ENCODE data around the gene CAPN5.

Gene CAPN5

DNA sequence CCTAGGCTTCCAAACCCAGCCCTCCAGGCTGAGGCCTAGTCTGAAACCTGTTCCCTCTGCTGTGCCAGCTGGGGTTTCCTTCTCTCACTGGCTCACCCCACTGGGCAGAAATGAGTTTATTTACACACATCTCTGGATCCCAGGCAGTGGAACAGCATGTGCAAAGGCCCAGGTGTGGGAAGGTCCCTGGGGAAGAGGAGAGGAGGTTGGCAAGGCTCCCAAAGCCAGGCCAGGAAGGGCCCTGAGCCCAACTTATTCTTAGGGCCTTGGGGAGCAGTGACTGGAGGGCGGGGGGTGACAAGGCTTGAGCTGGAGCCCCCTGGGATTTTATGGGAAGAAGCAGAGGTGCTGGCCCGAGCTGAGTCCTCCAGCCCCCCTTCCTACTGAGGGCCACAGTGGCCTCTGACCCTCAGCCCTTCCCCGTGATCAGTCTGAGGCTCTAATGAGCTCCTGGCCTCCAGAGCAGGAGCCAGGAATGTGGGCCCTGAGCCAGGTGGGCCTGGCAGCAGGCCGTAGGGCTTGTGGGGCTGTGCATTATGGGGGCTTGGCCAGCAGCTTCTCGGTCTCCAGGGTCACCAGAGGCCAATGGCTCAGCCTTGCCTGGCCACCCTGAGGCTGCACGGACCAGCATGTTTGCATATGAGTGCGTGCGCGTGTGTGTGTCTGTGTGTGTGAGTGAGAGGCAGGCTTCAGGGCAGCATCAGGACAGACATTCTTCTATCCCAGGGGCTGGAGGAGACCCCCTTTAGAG lies 64.2 kb downstream of the CAPN5 start:
- no peak for DNase-seq (ENCODE audit: extremely low read depth, insufficient read length)
- TF ChIP-seq CTCF (IDR thresholded peaks at IDR 0.05; ENCODE audit: insufficient read depth, low read length, poor library complexity, severe bottlenecking), result no peak
- no peak overlapping the region for H3K4me3 ChIP-seq (replicated peaks; ENCODE audit: low read depth, low read length)
- peaks cover 1% of the 10 kb centered on the region for H3K27me3 ChIP-seq (replicated peaks; ENCODE audit: control insufficient read depth, insufficient read depth, low read length)
- no peaks in the 10 kb centered on the region for H3K36me3 ChIP-seq (ENCODE audit: control insufficient read depth, insufficient read depth, low read length)

DNA sequence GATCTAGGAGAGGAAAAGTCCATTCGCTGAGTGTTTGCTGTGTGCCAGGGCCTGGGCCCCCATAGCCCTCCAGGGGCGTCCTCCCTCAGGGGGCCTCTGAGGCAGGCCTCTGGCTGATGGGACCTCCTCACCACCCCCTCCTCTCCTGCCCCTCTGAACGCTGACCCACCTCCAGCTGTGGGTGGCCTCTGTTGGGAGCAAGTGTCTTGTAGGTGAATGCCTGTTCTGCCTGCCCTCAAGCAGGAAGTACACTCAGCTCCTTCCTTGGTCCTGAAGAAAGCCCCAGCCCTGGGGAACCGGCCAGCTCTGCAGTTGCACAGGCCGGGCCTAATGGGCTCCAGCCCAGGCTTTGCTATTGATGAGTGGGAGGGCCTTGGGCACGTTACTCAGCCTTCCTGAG lies 64.8 kb downstream of the CAPN5 start:
- no peak for DNase-seq (ENCODE audit: extremely low read depth, insufficient read length)
- no peak for TF ChIP-seq CTCF (IDR thresholded peaks at IDR 0.05; ENCODE audit: insufficient read depth, low read length, poor library complexity, severe bottlenecking)
- H3K27me3 ChIP-seq (replicated peaks; ENCODE audit: control insufficient read depth, insufficient read depth, low read length), result peaks cover 1% of the 10 kb centered on the region
- H3K4me3 ChIP-seq (replicated peaks; ENCODE audit: low read depth, low read length), result no peak overlapping the region
- no peaks in the 10 kb centered on the region for H3K36me3 ChIP-seq (ENCODE audit: control insufficient read depth, insufficient read depth, low read length)

- Histone ChIP-seq H3K36me3 (ENCODE audit: control insufficient read depth, insufficient read depth, low read length) (no peaks in the 10 kb centered on the region), H3K27me3 (replicated peaks; ENCODE audit: control insufficient read depth, insufficient read depth, low read length) (no peaks in the 10 kb centered on the region; the same call in 1 of the 2 replicates), H3K4me3 (replicated peaks; ENCODE audit: low read depth, low read length) (no peak overlapping the region)
- DNase-seq (ENCODE audit: extremely low read depth, insufficient read length), result no peak
- no peak for TF ChIP-seq CTCF (IDR thresholded peaks at IDR 0.05; ENCODE audit: insufficient read depth, low read length, poor library complexity, severe bottlenecking)
Measured at GRCh38 chr11:77135069-77135468, 68.3 kb downstream of the CAPN5 start.

DNA sequence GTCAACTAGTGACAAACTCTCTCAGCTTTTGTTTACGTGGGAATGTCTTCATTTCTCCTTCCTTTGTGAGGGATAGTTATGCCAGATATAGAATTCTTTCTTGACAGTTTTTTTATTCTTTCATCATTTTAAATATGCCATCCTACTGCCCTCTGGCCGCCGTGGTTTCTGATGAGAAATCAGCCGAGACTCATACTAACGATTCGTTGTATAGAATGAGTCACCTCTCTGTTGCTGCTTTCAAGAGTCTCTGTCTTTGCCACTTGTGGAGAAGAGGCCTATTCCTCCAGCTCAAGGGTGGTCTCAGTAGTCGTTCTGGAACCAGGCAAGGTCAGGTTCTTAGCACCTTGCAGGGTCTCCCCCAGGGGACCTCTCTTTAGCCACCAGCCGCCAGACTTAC lies 69.3 kb downstream of the CAPN5 start:
- TF ChIP-seq CTCF (IDR thresholded peaks at IDR 0.05; ENCODE audit: insufficient read depth, low read length, poor library complexity, severe bottlenecking), result no peak
- H3K36me3 ChIP-seq (ENCODE audit: control insufficient read depth, insufficient read depth, low read length), result no peaks in the 10 kb centered on the region
- H3K27me3 ChIP-seq (replicated peaks; ENCODE audit: control insufficient read depth, insufficient read depth, low read length), result no peaks in the 10 kb centered on the region; the same call in 1 of the 2 replicates
- DNase-seq (ENCODE audit: extremely low read depth, insufficient read length), result no peak
- no peak overlapping the region for H3K4me3 ChIP-seq (replicated peaks; ENCODE audit: low read depth, low read length)

DNA sequence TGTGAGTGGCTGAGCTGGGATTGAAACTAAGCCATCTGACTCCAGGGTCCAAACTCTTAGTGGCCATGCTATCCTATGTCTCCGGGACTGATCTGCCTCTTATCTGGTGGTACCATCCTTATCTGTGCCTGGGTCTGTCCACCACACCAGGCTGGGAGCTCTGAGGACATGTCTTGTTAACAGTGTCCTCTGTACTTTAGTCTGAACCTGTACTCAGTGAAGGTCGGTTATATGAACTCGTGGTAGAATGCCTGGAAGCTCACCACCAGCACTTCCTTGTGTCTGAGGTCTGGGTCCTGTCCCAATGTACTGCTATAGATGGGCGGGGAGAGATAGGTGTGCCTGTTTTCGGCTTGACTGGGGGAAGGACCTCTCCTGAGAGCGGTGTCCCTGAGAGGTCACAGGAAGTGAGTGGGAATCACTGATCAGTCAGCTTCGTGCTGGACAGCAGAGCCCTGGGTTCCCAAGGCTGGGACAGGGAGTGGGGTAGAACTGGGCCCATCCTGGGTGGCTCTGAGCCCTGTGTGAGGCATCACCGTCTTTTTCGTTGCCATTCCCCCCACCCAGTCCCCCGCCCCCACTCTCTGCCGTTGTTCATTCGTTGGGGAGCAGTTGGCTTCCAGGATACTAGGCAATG lies 70.1 kb downstream of the CAPN5 start:
- no peak for TF ChIP-seq CTCF (IDR thresholded peaks at IDR 0.05; ENCODE audit: insufficient read depth, low read length, poor library complexity, severe bottlenecking)
- DNase-seq (ENCODE audit: extremely low read depth, insufficient read length), result no peak
- Histone ChIP-seq H3K36me3 (ENCODE audit: control insufficient read depth, insufficient read depth, low read length) (no peaks in the 10 kb centered on the region), H3K4me3 (replicated peaks; ENCODE audit: low read depth, low read length) (no peak overlapping the region), H3K27me3 (replicated peaks; ENCODE audit: control insufficient read depth, insufficient read depth, low read length) (no peaks in the 10 kb centered on the region; the same call in none of the 2 replicates)

Measured in GM06990 (cell line).